ENCODE data around the gene FNIP1.
"Not testable (repeated sequence)": the region's sequence is repeated elsewhere in the genome, so short reads cannot be mapped to it uniquely, and the experiment has no call there.

FNIP1 gene

GRCh38 chr5:131751506-131751905 lies 45.3 kb downstream of the FNIP1 start:
- no peak for DNase-seq

GRCh38 chr5:131749723-131750470 lies 46.9 kb downstream of the FNIP1 start:
- no peak for DNase-seq

DNA sequence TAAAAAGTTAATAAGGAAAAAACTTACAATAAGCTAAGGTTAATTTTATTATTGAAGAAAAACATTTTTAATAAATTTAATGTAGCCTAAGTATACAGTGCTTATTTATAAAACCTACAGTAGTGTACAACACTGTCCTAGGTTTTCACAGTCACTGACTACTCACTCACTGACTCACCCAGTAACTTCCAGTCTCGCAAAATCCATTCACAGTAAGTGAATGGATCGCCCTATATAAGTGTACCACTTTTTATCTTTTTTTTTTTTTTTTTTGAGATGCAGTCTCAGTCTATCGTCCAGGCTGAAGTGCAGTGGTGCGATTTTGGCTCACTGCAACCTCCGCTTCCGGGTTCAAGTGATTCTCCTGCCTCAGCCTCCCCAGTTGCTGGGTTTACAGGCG lies 47.7 kb downstream of the FNIP1 start:
- DNase-seq = no peak

DNA sequence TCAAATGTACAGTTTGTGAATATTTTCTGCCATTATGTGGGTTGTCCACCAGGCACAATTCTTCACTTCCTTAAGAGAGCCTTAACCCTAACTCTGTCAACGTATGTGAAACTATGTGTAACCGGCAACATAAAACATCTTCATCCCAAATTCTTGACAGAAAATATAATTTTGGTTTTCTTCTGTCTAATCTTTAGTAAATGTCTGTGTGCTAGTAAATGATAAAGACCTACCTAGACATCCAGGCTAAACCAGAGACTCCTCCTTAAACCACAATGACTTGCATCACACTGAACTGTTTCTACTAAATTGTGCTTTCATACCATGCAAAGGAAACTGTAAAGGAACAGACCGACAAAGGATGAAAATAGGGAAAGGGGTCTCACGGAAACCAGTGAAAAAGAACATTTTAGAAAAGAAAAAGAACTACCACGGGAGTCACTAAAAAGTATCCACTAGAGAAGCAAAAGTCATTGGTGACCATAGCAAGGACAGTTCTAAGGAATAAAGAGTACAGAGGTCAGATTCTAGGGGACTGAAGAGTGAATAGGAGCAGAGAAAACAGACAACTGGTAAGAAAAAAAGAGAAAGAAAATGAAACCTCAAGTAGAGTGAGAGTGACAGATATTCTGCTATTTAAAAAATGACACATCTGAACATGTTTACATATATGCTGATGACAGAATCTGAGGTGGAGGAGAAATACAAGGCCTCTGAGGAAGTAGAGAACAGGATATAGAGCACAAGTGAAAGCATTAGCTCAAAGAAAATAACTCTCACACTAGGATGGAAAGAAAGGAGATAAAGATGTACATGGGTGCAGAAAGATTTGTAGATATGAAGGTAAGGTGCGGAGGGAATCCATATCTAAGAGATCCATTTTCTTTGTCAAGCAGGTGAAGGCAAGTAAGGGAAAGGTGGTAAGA lies 49.4 kb downstream of the FNIP1 start:
- DNase-seq = no peak

DNA sequence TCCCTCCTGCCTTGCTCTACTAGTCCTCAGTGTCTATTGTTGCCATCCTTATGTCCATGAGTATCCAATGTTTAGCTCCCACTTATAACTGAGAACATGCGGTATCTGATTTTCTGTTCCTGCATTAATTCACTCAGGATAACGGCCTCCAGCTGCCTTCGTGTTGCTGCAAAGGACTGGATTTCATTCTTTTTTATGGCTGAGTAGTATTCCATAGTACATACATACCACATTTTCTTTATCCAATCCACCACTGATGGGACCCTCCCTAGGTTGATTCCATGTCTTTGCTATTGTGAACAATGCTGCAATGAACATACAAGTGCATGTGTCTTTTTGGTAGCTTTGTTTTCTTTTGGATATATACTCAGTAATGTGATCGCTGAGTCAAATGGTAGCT lies 50.4 kb downstream of the FNIP1 start:
- no peak for DNase-seq

DNA sequence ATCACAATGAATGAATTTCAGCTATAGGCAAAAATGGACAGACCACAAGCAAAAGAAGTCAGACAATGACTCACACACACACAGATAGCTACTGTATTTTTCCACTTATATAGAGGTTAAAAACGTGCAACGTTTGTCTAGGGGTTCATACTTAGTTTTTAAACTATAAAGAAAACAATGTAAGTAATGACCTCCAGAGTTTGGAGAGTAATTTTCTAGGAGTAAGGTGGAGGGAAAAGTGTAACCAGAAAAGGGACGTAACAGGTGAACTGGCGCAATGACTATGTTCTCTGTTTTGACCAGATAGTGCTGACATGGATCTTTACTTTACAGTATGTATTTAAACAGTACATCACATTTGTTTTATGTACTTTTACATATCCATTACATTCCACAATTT lies 51.1 kb downstream of the FNIP1 start:
- no peak for DNase-seq

DNA sequence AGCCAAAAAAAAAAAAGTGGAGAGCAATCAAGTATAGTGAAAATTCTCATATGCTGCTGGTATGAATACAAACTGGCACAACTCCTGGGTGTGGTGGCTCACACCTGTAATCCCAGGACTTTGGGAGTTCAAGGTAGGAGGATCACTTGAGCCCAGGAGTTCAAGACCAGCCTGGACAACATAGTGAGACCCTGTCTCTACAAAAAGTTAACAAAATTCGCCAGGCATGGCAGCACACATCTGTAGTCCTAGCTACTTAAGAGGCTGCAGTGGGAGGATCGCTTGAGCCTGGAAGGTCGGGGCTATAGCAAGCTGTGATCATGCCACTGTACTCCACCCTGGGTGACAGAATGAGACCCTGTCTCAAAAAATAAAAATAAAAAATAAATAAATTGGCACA lies 51.7 kb downstream of the FNIP1 start:
- DNase-seq = no peak

DNA sequence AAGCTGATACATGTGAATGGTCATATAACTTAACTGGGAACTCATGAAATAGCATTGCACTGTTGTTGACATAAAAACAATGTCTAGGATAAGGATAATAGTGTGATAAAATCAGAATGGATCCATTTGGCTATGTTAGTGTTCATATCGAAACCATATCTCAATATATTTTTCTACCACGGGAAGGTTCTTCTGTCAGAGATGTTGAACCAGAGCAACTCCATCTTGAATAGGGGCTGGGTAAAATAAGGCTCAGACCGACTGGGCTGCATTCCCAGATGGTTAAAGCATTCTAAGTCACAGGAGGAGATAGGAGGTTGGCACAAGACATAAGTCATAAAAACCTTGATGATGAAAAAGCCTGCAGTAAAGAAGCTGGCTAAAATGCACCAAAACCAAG lies 56.3 kb downstream of the FNIP1 start:
- DNase-seq = no peak

DNA sequence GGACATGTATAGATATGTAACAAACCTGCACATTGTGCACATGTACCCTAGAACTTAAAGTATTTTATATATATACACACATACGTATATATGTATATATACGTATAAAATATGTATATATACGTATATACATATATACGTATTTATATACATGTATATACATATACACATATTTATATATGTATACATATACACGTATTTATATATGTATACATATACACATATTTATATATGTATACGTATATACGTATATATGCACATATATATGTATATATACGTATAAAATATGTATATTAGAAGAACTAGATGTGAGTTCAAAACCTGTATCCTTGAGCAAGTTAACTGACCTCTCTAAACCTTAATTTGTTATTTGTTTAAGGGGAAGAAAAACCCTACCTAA lies 61.4 kb downstream of the FNIP1 start:
- DNase-seq = no peak

GRCh38 chr5:131734939-131735338 lies 61.9 kb downstream of the FNIP1 start:
- not testable (repeated sequence) for DNase-seq

DNA sequence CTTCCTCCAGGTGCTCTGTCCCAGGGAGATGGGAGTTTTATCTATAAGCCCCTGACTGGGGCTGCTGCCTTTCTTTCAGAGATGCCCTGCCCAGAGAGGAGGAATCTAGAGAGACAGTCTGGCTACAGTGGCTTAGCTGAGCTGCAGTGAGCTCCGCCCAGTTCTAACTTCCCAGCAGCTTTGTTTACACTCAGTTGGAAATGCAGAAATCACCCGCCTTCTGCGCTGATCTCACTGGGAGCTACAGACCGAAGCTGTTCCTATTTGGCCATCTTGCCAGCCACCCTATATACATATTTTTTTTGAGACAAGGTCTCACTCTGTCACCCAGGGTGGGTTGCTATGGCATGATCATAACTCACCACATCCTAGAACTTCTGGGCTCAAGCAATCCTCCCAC lies 67.5 kb downstream of the FNIP1 start:
- not testable (repeated sequence) for DNase-seq

- not testable (repeated sequence) for DNase-seq
Measured at GRCh38 chr5:131724089-131724488, 72.7 kb downstream of the FNIP1 start.

DNA sequence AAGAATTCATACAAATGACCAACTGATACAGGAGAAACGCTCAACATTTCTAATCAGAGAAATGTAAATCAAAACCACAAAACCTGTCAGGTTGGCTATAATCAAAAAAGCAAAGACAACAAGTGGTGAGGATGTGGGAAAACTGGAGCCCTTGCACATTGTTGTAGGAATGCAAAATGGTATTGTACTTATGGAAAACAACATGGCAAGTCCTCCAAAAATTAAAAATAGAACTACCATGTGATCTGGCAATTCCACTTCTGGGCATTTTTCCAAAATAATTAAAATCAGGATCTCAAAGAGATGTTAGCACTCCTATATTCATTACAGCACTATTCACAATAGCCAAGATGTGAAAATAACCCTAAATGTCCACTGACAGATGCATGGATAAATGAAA lies 76.1 kb downstream of the FNIP1 start:
- no peak for DNase-seq

GRCh38 chr5:131719564-131719963 lies 77.3 kb downstream of the FNIP1 start:
- DNase-seq = no peak

DNA sequence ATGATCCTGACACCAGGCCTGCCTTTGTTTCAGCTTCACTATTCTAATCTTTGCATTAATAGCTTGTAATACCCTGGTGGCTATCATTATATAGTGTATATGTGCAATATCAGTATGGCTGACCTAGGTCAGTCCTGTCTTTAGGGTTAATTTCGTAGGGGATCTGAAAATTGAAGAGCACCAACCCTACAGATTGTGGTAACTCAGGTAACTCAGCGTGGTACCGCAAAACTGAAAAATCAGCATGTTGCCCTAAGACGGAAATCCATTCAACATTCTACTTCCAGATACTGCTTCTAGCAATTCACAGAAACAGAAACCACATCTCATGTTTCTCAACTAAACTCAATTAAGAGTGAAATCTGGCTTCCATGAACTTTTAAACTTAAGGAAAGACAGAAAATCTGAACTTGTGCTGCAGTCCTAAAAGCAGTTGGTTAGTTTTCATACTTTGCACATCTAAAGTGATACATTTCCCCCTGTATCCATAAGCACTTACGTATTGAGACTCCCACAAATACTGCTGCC lies 78.3 kb downstream of the FNIP1 start:
- DNase-seq = no peak

DNA sequence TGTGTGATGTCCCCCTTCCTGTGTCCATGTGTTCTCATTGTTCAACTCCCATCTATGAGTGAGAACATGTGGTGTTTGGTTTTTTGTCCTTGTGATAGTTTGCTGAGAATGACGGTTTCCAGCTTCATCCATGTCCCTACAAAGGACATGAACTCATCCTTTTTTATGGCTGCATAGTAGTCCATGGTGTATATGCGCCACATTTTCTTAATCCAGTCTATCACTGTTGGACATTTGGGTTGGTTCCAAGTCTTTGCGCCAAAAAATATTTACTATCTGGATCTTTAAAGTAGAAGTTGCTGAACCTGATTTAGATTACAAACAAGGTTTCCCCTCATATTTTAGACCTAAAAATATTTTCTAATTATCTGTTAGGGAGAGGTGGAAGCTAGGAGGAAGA lies 79.7 kb downstream of the FNIP1 start:
- DNase-seq = not testable (repeated sequence)

DNA sequence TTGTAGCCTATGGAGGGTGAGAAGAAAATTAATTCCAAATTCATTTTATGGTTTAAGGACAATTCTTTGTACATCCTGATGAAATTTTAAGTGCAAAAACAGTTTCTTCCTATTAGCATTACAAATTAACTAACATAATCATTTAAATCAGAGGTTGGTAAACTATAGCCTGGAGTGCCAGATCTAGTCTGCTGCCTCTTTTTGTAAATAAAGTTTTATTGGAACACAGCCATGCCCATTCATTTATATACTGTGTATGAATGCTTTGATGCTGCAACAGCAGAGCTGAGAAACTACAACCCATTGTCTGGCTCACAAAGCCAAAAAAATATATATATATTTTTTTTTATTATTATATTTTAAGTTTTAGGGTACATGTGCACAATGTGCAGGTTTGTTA lies 80.2 kb downstream of the FNIP1 start:
- DNase-seq = no peak

DNA sequence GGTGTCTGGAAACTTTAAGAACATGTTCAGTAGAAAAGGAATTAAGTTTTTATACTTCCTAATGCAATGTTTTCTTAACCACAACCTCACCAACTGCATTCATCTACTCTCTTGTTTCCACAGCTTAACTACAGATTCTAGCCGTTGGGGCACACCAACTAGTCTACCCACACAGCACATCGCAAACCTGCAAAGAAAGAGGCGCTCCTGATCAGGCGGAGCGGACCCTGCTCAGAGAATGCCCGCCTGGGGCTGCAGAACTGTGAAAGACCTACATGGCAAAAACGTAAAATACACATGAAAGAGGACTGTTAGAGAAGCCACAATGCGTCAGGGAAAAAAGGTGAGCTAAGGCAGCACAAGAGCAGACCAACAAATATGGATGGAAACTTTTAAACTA lies 86.4 kb downstream of the FNIP1 start:
- DNase-seq = no peak

DNA sequence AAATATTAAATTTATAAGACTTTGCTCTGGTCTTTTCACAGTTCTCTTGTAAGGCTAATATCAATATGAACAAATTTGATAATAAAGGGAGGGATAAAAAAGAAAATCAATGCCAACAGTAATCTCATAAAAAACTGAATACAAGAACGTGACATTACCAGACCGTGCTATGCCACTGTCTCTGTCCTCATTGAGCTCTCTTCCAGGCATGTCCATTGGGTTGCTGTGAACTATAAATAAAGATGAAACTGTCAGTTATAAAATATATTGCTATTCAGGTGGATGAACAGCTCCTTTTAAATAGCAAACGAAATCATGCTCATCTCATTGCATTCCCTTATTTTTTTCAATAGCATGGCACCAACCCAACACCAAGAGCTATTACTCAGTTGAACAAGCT lies 87.8 kb downstream of the FNIP1 start:
- no peak for DNase-seq

DNA sequence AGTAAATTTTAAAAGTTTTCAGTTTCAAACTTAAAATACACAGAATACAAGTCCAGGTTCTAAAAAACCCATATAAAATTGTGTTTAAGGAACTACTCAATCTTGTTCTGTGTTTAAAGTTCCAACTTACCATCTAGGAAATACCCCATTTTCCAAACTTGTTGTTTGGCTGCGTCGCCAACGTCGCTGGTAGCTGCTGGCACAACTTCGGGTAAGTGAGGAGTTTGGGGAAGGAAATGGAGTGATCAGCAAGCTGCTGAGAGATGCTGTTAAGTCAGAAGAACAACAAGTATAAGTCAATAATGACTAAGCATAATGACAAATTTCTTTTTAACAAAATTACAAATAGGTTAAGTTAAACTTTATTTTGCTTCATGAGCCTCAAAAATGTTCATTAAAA lies 90.5 kb downstream of the FNIP1 start:
- no peak for DNase-seq

DNA sequence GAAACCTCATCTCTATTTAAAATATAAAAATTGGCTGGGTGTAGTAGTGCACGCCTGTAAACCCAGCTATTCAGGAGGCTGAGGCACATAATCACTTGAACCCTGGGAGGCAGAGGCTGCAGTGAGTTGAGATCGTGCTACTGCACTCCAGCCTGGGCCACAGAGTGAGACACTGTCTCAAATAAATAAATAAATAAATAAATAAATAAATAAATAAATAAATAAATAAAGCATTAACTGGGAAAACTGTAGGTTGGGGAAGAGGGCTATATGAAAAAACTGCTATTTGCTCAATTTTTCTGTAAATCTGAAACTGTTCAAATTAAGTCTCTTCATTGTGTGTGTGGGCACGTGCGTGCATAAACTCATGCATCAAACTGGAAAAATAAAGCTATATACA lies 101.9 kb downstream of the FNIP1 start:
- no peak for DNase-seq

GRCh38 chr5:131693894-131694293 lies 102.9 kb downstream of the FNIP1 start:
- DNase-seq = no peak

Measured in hypothalamus (tissue), 51 donors.